GM18519 (cell line): ENCODE measurements around the gene ZNF277.

Experiments used
- ATAC-seq: cut with Tn5 transposase; IDR thresholded peaks from one replicate; pipeline ENCODE4 v1.9.1; 2021; ENCODE audit warnings: mild to moderate bottlenecking, moderate library complexity; ENCODE audit not compliant: unreplicated experiment, low FRiP score

The ZNF277 gene

DNA sequence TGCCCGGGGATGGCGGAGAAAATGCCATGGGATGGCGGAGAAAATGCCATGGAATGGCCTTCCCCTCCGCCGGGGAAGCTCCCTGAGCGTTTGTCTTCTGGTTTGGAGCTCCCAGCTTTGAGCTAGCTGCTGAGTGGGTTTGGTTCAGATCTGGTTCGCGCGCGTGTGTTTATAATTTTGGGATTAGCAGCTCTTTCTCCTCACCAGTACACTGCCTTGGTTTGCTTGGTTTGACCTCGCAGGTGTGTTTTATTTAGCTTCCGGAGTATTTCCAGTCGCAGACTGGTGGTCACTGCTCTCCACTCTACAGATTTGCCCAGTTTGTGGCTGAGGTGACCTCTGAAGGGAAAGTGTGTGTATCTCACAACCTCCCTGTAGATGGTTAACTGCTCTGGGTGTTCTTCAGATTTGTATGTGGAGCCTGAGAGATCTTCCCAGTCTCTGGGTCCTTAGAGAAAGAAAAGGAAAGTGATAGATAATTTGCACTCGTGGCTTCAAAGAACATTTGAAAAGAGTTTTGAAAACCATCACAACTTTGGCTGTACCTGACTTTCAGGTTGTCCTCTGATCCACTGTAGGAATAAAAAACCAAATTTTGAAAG, 597 bp downstream of the ZNF277 start:
- no peak for ATAC-seq

DNA sequence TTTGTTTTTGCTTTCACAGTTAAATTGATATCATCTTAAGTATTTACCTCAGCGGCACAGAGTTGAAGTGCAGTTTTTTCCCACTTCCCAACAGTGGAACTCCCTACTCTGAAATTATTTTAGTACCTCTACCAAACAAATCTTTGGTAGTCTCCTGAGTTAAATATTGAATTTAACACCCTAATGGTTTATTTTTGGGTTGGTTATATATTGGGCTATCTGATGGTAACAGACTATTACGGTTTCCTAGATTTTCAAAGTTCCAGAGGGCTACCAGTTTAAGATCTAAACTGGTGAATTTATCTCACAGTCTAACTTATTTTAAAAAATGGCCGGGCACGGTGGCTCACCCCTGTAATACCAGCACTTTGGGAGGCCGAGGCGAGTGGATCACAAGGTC, 1.3 kb downstream of the ZNF277 start:
- ATAC-seq = no peak

DNA sequence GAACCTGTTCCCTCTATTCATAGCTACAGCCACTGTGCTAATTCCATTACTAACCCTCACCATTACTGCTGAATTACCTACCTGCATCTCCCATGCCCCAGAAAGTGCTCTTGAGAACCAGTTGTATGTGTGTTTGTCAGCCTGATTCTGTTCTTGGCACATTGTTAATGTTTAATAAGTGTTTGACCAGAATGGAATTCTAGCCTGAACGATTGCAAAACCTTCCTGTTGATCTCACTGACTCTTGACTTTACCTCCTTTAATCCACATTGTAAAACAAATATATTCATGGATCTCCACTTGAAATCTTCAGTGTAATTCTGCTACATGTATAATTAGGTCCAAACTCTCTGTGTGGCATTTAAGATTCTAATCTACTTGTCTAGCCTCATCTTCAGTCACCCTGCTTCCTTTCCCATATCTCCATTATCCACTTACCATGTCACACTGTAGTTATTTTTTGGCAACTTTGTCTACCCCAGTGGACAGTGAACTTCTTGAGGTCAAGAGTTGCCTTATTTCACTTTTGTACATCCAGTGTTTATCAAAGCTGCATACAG, 4.9 kb downstream of the ZNF277 start:
- ATAC-seq = no peak

DNA sequence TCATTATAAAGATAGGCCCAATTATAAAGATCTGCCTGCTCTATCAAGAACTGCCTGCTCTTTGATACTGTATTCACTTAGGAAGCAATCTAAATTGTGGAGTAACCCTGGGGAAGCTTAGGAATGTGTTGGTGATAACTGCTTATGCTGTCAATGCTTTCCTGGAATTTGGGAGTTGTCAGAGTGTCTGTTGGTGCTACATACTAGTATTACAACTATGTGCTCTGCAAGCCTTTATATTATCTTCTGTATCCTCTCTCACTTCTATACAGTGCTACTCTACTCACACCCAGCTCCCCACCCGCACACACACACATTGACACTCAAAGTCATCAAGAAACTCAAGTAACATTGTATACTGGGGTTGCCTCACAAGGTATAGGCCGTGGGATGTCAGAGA, 6.1 kb downstream of the ZNF277 start:
- no peak for ATAC-seq

DNA sequence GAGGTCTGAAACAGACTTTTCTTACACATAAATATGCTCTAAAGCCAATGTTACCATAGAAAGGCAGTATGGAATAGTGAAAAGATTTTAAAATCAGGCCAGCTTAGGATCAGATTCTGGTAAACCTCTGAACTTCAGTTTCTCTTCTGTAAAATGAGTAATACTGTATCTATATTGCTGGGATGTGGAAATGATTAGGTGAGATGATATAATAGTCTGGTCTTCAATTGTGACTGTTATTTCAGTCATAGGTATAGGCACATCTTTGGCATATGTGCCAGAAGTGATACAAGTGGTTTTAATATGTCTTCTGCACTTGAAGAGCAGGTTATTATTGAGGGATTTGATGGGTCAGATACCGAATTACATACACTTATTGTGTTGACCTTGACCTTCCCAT, 7.2 kb downstream of the ZNF277 start:
- no peak for ATAC-seq

DNA sequence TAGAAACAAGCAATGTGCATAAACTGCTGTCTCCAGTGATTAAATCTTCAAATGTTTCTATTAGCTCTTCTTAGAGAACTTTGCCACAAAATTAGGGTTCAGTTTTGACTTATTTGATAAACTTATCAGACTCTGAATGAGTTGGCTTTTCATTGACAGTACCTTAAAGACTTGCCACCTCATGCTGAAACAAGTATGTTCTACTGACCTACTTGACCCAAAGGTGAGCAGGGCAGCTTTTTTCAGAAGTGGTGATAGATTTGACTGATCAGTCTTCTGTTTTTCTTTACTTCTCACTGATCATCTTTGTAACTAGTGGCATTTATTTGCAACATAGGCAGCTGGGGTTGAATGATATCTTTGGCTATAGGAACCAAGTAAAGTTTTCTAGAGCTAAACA, 7.8 kb downstream of the ZNF277 start:
- no peak for ATAC-seq

DNA sequence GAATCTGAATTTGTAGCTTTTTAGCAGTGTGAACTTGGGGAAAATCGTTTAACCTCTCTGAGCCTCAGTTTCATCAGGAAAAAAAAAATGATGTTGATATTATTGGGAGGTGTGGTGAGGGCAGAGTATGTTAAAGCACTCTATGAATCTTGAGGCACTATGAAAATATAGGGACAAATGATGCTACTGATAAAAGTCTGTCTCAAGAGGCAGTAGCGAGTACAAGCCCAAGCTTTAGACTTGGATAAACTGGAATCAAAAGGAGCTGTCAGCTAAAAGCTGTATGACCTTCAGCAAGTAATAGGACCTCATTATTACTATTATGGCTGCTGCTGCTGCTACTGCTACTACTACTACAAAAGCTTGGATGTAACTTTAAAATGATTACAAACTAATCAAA, 8.4 kb downstream of the ZNF277 start:
- ATAC-seq = no peak

DNA sequence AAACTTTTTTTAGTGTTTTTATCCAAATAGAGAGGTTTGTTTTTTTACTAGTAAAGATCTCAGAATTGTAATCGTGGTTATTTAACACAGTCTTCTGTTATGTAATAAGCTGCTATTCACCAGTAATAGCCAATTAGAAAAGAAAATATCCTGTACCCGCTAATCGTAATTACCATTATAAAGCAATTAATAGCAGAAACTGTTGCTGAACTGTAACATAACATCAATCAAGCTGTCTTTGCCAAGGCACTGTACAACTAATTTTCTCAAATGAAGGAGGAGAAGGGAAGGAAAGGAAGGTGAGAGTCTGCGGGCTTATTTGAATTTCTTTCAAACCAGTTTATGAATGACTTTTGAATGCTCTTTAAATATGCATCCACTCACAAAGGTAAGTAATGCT, 9.3 kb downstream of the ZNF277 start:
- ATAC-seq = no peak

DNA sequence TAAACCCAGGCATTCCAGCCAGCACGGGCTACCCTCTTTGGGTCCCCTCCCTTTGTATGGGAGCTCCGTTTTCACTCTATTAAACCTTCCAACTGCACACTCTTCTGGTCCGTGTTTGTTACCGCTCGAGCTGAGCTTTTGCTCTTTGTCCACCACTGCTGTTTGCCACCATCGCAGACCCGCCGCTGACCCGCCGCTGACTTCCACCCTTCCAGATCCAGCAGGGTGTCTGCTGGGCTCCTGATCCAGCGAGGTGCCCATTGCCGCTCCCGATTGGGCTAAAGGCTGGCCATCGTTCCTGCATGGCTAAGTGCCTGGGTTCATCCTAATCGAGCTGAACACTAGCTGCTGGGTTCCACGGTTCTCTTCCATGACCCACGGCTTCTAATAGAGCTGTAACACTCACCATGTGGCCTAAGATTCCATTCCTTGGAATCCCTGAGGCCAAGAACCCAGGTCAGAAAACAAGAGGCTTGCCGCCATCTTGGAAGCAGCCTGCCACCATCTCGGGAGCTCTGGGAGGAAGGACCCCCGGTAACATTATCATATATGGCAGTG, 14.5 kb downstream of the ZNF277 start:
- ATAC-seq = no peak

DNA sequence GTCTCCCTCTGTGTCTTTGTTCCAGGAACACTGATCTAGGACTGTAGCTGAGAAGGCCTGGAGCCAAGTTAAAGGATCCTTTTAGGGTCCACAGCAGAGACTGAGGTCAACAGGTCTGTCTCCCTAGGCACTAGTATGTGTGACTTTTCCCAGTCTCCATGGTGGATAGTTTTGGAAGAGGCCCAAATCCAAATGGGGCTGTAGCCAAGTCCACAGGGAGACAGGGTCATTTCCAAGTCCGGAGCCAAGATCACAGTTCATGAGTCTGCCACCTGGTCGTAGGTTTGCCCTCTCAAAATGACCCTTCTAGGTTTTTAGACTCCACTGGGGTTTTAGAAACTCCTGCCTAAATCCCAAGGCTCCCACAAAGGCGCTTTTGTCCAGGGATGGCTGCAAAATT, 16.8 kb downstream of the ZNF277 start:
- ATAC-seq = no peak

DNA sequence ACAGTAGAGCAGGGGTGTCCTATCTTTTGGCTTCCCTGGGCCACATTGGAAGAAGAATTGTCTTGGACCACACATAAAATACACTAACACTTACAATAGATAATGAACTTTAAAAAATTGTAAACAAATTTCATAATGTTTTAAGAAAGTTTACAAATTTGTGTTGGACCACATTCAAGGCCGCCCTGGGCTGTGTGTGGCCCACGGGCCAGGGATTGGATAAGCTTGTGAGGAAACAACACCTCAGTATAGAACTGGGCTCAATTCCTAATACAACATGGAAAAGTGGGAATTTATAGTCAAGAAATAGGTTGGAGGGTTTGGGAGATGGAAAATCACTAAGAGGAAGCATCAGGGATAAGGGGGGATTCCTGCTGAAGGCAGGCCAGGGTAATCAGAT, 17.7 kb downstream of the ZNF277 start:
- ATAC-seq = no peak

DNA sequence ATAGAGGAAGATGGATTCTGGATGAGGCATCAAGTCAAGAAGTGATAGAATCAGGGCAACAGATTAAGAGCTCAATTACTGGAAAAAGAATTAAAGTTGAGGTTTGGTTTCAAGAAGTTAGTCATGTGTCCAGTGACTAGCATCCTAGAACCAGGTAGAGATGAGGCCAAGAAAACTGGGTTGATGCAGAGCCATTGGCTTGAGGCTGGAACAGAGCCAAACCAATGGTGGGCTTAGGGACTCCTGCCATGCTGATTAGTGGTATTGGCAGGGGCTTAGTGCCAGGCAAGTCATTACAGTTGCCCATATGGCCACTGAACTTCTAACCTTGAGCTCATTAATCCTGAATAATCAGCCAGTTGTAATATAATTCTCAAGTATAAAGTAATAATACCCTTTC, 18.5 kb downstream of the ZNF277 start:
- ATAC-seq = no peak

DNA sequence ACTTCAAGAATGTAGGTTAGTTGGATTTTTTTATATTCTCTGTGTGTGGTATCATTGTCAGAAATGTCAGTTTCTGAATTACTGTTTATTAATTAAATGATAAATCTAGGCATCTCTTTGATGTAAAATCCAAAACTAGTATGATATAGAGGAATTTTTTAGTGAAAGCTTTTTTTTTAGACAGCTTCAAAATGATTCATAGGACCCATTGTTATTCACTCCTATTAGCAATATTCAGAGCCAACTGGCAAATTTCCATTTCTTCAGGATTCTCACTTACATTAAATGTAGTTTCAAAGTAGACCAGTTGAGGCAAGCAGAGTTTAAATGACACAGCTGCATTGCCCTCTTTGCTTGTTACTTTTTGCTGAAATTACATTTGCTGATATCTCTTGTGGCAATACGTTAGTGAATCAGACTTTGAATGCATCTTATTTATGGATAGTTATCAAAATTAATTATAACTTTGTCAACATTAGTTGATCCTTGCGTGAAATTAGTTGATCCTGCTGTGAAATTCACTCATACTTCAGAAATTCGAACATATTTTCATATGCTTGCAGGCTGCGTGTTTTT, 20.3 kb downstream of the ZNF277 start:
- no peak for ATAC-seq

DNA sequence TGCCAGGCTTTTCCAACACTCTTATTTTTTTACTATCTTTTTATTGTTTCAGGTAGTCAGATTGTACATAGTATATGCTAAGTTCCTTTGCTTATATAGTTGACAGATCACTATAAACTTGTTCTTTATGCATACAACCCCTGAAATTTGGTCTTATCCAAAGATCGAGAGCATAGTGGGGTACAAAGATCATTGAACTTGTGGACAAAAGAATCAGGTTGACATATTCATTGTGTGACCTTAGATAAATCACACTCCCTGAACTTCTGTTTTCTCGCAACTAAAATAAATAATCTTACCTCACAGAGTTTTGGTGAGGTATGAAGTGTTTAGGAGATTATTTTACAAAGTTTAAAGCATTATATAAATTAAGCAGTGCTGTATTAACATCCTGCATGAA, 22.1 kb downstream of the ZNF277 start:
- no peak for ATAC-seq

DNA sequence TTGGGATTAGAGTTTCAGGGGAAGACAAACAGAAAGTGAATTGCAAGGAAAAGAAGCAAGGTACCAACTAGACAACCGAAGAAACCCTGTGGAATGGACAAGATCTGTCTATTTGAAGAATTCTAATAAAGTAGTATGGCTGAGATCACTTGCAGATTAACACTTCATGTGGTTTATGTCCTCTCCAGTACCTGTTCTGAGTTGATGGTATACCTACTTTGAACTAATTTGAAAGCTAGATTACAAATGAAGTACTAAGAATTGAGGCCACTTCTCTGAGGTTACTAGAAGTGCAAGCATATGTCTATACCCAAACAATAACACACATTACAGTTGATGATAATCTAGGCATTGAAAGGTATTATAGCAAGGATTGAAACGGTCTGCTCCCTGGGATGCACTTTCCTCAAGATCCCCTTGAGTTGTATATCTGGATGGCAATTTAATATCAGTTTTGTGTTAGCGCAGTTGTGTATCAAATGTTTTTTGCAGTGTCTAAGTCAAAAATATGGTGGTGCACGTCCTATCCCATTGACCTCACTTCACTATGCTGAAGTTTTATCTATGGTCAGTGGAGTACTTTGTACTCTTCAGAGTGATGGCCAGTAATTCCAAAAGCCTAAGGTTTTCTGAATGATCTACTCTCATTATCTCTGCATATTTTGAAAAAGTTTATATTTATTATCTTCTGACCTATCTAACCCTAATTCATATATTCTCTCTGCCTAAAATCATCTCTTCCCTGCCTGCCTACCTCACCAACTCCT, 25.9 kb downstream of the ZNF277 start:
- no peak for ATAC-seq

DNA sequence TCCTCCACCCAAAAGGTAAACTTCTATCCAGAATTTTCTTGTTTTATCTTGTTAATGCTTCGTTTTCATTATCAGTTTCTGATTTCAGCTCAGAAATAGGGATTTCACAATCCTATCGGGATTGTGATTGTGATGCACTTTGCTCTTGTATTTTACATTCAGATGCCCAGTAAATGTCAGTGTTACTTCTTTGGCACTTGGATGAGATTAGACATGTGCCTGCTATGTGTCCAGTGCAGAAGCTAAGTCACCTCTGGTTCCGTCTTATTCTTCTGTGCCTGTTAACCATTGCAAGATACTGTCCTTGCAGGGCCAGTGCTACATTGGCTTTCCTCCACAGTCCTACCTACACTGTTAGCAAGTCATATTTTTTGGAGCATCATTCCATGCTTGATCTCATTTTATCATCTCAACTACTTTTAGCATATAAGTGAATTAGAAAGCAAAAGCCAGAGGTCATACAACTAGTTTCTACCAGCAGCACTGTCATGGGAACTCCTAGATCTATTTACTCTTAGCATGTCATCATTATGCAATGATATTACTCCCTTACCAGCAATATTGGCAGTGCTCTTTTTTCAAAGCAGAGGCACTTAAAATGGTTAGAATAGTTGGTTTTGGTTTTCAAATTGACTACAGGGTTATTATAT, 26.7 kb downstream of the ZNF277 start:
- ATAC-seq = no peak

DNA sequence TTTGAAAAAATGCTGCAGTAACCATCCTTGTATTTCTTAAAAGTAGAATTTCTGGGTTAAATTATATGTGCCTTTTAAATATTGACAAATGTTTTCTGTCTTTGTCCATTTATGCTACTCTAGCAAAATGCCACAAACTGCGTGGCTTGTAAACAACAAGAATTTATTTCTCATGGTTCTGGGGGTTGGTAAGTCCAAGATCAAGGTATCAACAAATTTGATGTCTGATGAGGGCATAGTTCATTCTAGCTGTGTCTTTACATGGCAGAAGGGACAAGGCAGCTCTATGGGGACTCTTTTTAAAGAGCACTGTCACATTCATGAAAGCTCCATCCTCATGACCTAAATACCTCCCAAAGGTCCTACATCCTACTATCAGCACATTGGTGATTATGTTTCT, 27.7 kb downstream of the ZNF277 start:
- ATAC-seq = no peak

DNA sequence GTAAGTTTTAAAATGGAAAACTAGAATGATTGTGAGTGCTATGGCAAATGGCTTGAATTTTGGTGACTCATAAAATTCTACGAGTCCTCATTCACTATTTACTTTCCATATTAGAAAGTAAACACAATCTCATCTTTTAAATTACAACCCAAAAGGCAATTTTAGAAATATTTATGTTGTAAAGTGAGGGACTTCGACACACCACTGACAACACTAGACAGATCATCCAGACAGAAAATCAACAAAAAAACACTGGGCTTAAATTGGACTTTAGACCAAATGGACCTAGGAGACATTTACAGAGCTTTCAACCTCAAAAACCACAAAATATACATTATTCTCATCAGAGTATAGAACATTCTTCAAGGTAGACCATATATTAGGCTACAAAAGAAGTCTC, 30.1 kb downstream of the ZNF277 start:
- ATAC-seq = no peak

DNA sequence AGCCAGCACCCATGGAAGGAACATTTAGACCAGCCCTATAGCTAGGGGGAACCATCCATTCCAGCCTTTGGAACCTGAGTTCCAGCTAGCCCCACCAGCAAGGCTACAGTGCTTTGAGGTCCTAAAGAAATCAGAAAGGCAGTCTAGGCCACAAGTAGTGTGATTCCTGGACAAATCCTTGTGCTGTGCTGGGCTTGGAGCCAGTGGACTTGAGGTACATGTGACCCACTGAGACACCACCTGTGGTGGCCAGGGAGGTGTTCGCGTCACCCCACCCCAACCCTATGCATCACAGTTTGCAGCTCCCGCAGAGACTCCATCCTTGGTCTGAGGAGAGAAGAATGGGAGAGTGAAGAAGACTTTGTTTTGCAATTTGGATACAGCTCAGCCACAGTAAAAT, 31.8 kb downstream of the ZNF277 start:
- ATAC-seq = no peak

DNA sequence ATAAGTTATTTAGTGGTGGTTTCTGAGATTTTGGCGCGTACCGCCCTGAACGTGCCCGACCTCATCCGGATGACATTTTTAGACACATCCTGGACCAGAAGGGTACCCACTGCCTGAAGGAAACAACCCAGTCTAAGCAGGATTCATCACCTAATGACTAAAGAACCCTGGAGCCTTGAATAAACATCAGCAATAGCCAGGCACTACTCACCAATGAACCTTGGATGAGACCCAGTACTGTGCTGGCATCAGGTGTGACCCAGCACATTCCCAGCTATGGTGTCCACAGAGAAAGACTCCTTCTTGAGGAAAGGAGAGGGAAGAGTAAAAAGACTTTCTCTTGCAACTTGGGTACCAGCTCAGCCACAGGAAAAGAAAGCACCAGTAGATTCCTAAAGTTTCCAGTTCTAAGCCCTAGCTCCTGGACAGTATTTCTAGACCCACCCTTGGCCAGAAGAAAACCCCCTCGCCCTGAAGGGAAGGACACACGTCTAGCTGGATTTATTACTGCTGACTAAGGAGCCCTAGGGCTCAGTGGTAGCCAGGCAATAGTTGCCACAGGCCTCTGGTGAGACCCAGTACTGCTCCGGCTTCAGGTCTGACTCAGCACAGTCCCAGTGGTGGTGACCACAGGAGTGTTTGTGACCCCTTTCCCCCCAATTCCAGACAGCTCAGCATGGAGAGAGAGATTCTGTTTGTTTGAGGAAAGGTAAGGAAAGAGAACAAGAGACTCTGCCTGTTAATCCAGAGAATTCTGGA, 32.5 kb downstream of the ZNF277 start:
- ATAC-seq = no peak
